ENCODE data around the gene RCAN3.

DNA sequence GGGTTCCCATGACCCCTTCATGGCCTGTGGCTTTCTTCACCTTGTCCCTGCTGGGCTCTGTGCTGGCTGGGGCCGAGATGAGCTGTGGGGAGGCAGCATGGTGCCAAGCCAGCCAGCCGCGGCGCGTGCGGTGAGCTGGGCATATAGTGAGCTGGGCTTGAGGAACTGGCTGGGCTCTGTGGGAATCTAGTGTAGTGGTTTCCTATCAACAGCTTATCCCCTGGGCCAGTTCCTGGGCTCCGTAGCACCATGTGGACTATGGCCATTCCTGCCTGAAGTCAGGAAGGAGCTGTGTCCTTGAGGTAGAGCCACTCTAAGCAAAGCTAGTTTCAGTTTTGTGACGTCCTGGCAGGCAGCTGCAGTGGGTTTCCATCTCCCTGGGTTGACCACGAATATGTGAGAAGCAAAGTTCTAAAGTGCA, 55.1 kb downstream of the RCAN3 start:
- TF ChIP-seq, protein P1, sequence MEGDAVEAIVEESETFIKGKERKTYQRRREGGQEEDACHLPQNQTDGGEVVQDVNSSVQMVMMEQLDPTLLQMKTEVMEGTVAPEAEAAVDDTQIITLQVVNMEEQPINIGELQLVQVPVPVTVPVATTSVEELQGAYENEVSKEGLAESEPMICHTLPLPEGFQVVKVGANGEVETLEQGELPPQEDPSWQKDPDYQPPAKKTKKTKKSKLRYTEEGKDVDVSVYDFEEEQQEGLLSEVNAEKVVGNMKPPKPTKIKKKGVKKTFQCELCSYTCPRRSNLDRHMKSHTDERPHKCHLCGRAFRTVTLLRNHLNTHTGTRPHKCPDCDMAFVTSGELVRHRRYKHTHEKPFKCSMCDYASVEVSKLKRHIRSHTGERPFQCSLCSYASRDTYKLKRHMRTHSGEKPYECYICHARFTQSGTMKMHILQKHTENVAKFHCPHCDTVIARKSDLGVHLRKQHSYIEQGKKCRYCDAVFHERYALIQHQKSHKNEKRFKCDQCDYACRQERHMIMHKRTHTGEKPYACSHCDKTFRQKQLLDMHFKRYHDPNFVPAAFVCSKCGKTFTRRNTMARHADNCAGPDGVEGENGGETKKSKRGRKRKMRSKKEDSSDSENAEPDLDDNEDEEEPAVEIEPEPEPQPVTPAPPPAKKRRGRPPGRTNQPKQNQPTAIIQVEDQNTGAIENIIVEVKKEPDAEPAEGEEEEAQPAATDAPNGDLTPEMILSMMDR (IDR thresholded peaks at IDR 0.05): no peak
- no peak for TF ChIP-seq POLR2A (IDR thresholded peaks at IDR 0.05)

All from thyroid gland (tissue), 4 donors.